K562 (cell line): ENCODE results near the gene EFCAB13.

Source experiments
- EP400 ChIP-seq: fragments of 450-650 bp; IDR thresholded peaks from 2 replicates; pipeline ENCODE4 v1.6.1; 2017; ENCODE audit warnings: antibody characterized with exemption, mild to moderate bottlenecking, moderate library complexity
- HNRNPH1 ChIP-seq: fragments of 200-400 bp; formaldehyde crosslinking; optimal IDR thresholded peaks from 2 replicates; pipeline ENCODE3; 2017; ENCODE audit warnings: low read depth, mild to moderate bottlenecking, low read length, moderate library complexity
- SOX6 ChIP-seq: fragments of 450-650 bp; IDR thresholded peaks from 2 replicates; pipeline ENCODE4 v1.6.1; 2014; ENCODE audit warnings: mild to moderate bottlenecking
- TCF3 ChIP-seq: sonication (generic); formaldehyde crosslinking; IDR thresholded peaks from 2 replicates; pipeline ENCODE4 v1.4.0; 2020; ENCODE audit warnings: mild to moderate bottlenecking, missing genetic modification reagents
- TF ChIP-seq, protein P1 (sequence below): fragments of 150-350 bp; conservative IDR thresholded peaks from 2 replicates; pipeline ENCODE4 v1.6.1; 2014; ENCODE audit warnings: low read length
- TF ChIP-seq, protein P2 (sequence below), 3 experiments: IDR thresholded peaks in 2 of 3; conservative IDR thresholded peaks in 1 of 3; 2 replicates each; pipeline ENCODE4 v1.5.1; 2011 to 2012; ENCODE audit warnings: low read length in 3 of 3, mild to moderate bottlenecking in 3 of 3, control low read depth in 2 of 3, improper control_type of control experiment in 1 of 3, inconsistent platforms in 1 of 3, low read depth in 1 of 3, mixed read lengths in 1 of 3, moderate library complexity in 1 of 3; ENCODE audit not compliant: insufficient read depth in 2 of 3

DNA sequence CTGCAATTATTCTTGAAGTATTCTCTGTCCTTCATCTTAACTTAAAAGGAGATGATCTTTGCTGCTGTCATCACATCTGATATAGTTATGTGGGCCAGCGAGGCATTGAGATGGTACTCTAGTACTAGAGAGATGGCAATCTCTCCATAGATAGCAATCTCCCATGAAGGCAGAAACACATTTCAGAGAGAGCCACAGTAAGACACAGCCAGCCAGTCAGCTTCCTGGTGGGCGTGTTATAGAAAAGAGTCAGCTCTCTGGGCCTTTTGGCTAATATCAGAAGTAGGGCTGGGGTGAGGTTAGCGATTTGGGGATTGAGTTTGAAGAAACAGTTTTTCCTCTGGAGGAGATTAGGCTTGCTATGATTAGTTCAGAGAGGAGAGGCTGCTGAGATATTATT lies 22.6 kb upstream of the EFCAB13 start:
- TF ChIP-seq TCF3 (CRISPR knock-in tag), result no peak
- TF ChIP-seq, protein P1, sequence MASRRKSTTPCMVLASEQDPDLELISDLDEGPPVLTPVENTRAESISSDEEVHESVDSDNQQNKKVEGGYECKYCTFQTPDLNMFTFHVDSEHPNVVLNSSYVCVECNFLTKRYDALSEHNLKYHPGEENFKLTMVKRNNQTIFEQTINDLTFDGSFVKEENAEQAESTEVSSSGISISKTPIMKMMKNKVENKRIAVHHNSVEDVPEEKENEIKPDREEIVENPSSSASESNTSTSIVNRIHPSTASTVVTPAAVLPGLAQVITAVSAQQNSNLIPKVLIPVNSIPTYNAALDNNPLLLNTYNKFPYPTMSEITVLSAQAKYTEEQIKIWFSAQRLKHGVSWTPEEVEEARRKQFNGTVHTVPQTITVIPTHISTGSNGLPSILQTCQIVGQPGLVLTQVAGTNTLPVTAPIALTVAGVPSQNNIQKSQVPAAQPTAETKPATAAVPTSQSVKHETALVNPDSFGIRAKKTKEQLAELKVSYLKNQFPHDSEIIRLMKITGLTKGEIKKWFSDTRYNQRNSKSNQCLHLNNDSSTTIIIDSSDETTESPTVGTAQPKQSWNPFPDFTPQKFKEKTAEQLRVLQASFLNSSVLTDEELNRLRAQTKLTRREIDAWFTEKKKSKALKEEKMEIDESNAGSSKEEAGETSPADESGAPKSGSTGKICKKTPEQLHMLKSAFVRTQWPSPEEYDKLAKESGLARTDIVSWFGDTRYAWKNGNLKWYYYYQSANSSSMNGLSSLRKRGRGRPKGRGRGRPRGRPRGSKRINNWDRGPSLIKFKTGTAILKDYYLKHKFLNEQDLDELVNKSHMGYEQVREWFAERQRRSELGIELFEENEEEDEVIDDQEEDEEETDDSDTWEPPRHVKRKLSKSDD, result no peak
- TF ChIP-seq SOX6, result no peak
- TF ChIP-seq, protein P2, sequence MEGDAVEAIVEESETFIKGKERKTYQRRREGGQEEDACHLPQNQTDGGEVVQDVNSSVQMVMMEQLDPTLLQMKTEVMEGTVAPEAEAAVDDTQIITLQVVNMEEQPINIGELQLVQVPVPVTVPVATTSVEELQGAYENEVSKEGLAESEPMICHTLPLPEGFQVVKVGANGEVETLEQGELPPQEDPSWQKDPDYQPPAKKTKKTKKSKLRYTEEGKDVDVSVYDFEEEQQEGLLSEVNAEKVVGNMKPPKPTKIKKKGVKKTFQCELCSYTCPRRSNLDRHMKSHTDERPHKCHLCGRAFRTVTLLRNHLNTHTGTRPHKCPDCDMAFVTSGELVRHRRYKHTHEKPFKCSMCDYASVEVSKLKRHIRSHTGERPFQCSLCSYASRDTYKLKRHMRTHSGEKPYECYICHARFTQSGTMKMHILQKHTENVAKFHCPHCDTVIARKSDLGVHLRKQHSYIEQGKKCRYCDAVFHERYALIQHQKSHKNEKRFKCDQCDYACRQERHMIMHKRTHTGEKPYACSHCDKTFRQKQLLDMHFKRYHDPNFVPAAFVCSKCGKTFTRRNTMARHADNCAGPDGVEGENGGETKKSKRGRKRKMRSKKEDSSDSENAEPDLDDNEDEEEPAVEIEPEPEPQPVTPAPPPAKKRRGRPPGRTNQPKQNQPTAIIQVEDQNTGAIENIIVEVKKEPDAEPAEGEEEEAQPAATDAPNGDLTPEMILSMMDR (IDR thresholded peaks at IDR 0.05 in 2 of 3, conservative IDR thresholded peaks at IDR 0.05 in 1 of 3; ENCODE audit: insufficient read depth in 2 of 3, low read depth in 1 of 3, low read length in 3 of 3), result no peak
- TF ChIP-seq EP400, result no peak
- TF ChIP-seq HNRNPH1, result no peak
